22Rv1 (cell line): Measurements from ENCODE around the gene TBCK.
A peak's percentile ranks its signal among the peaks of the same experiment; 100 is the strongest.

Source experiments
- H3K27ac ChIP-seq: fragments of 450-650 bp; 2 replicates; pipeline ENCODE4 v1.5.1; 2017
- ZFX ChIP-seq: fragments of 450-650 bp; IDR thresholded peaks from 2 replicates; pipeline ENCODE4 v1.6.1; 2017; ENCODE audit warnings: antibody characterized with exemption, borderline replicate concordance
- TF ChIP-seq, protein P1 (sequence below): fragments of 450-650 bp; IDR thresholded peaks from 2 replicates; pipeline ENCODE4 v1.5.1; 2017; ENCODE audit warnings: mild to moderate bottlenecking

The TBCK gene

DNA sequence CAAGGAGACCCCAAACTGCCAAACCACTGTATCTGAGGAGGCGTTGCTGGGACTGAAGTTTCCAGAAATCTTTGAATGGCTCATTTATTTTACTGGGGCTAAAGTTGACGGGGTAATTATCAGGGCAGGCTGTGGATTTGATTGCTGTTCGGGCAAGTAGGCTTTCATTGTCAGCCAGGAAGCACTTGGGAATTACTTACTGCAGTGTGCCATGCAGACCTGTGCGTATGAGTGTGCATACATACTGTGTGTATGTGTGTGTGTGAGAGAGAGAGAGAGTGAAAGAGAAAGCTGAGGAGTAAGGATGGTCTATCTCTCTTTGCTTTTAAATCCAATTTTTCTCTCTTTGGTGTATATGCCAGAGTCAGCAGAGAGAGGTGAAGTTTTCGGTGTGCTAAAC lies 298.0 kb downstream of the TBCK start:
- TF ChIP-seq, protein P1, sequence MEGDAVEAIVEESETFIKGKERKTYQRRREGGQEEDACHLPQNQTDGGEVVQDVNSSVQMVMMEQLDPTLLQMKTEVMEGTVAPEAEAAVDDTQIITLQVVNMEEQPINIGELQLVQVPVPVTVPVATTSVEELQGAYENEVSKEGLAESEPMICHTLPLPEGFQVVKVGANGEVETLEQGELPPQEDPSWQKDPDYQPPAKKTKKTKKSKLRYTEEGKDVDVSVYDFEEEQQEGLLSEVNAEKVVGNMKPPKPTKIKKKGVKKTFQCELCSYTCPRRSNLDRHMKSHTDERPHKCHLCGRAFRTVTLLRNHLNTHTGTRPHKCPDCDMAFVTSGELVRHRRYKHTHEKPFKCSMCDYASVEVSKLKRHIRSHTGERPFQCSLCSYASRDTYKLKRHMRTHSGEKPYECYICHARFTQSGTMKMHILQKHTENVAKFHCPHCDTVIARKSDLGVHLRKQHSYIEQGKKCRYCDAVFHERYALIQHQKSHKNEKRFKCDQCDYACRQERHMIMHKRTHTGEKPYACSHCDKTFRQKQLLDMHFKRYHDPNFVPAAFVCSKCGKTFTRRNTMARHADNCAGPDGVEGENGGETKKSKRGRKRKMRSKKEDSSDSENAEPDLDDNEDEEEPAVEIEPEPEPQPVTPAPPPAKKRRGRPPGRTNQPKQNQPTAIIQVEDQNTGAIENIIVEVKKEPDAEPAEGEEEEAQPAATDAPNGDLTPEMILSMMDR: no peak
- TF ChIP-seq ZFX: no peak
- H3K27ac ChIP-seq: no peak overlapping the region

GRCh38 chr4:106011387-106011786 lies 304.6 kb downstream of the TBCK start:
- no peak for TF ChIP-seq ZFX
- TF ChIP-seq, protein P1: no peak
- H3K27ac ChIP-seq: no peak overlapping the region

GRCh38 chr4:106010761-106011160 lies 305.2 kb downstream of the TBCK start:
- TF ChIP-seq ZFX: no peak
- TF ChIP-seq, protein P1: no peak
- H3K27ac ChIP-seq: no peak overlapping the region

DNA sequence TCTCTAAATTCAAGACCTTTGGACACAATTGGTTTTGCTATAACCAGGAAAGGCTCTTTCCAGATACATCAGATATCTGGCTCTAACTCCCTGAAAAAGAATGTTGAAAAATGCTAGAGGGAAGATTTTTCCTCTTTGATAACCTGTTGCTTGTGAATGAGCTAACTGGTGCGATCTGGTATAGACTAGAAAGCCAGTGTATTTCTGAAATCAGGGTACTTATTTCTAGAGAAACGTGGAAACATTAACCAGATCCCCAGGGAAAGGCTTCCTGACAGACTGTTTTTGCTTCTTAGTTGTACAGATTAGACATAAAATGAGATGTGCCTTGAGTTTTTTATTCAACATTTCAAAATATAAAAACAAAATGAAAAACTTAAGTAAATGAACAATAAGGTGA lies 313.0 kb downstream of the TBCK start:
- TF ChIP-seq ZFX: no peak
- TF ChIP-seq, protein P1: no peak
- no peak overlapping the region for H3K27ac ChIP-seq

- H3K27ac ChIP-seq: no peak overlapping the region
- no peak for TF ChIP-seq ZFX
- TF ChIP-seq, protein P1: no peak
These were observed 317.6 kb downstream of the TBCK start for GRCh38 chr4:105998171-105999063.

DNA sequence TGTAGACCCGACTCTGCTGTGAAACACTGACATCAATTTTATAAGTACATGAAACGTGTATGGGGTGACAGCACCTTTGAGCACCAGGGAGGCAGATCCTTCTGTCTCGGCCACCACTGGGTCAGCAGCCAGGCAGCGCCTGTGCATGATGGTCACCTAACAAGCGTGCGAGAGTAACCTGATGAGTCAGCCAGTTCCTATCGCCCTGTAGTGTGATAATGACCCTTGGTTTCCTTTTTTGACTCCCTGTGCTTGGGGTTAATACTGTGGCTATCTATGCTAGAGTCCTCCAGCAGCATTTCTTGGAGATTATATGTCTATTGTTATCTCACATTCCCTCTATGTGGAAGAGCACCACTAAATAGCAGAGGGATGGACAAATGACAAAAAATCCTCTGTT lies 319.2 kb downstream of the TBCK start:
- H3K27ac ChIP-seq: no peak overlapping the region
- TF ChIP-seq ZFX: no peak
- TF ChIP-seq, protein P1: no peak

DNA sequence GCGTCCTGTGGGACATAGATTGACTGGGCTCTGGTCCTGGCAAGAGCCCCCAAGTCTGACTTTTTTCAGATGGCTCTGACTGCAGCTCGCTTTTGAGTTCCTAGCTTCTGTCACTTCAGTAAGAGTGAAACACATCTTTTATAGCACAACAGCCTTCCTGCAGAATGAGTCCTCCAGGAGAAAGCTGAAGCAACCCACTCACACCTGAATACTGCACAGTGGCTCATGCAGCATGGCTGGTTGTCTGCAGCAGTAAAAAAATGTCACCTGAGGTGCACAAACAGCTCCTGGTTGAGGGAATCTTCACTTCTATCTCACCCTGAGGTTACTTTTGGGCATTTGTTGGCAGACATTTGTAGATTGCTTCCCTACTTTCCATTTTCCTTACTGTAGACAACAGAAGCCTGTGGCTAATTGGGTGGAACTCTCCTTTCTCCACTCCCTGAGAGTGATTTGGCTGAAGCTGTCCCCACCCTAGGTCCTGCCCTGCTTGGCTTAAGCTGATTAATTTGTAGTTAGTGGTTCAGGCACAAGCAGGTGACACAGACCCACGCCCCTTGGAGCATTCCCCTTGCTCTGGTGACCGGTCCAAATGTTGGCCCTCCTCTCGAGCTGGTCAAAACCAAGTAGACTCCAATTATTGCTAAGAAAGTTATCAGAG lies 321.0 kb downstream of the TBCK start:
- H3K27ac ChIP-seq: peak overlapping the region; percentile 50; the same call in 1 of the 2 replicates
- no peak for TF ChIP-seq ZFX
- TF ChIP-seq, protein P1: no peak
